Keratinocyte (primary cell): ENCODE results near the gene DHRS12.

Experiments used
- CTCF ChIP-seq, 3 experiments: IDR thresholded peaks in 1 of 3; conservative IDR thresholded peaks in 1 of 3; optimal IDR thresholded peaks in 1 of 3; 2 replicates in 2 of 3; 3 replicates in 1 of 3; pipeline versions ENCODE3 to v1.5.1; 2011; ENCODE audit warnings: low read length in 3 of 3, mild to moderate bottlenecking in 3 of 3, moderate library complexity in 2 of 3, control low read depth in 1 of 3, inconsistent platforms in 1 of 3; ENCODE audit not compliant: insufficient read depth in 2 of 3; ENCODE audit errors: extremely low read depth in 1 of 3
- EZH2 ChIP-seq: IDR thresholded peaks from one replicate; pipeline ENCODE4 v1.6.1; 2012; ENCODE audit warnings: inconsistent platforms, mild to moderate bottlenecking, low read length, moderate library complexity

GRCh38 chr13:51760592-51760991 lies 43.4 kb downstream of the DHRS12 start:
- TF ChIP-seq CTCF (optimal IDR thresholded peaks at IDR 0.05 in 1 of 3, IDR thresholded peaks at IDR 0.05 in 1 of 3, conservative IDR thresholded peaks at IDR 0.05 in 1 of 3; ENCODE audit: extremely low read depth in 1 of 3, insufficient read depth in 2 of 3, low read length in 3 of 3) (no peak), EZH2 (no peak)
